Measurements from ENCODE around the gene FSTL5.

DNA sequence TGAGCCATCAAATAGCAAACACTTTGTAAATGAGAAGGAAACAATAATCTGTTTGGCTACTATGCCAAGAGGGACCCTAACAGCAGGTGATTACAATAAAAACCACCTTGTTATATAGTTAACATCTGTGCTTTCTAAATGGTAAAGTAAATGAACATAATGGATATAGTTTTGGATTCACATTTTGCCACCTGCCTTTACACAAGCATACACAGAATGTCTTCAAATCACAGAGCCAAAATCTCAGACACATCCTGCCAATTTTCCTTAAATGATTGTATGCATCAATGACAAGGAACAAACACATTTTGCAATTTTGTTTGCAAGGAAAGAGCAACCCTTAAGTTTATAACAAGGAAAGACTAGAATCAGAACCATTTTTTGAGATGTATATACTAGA lies 334.2 kb downstream of the FSTL5 start:
- TF ChIP-seq MAX (IDR thresholded peaks at IDR 0.05), result no peak
- no peak for TF ChIP-seq FOXM1 (IDR thresholded peaks at IDR 0.05; ENCODE audit: borderline replicate concordance, low read depth)

All from Ishikawa (cell line).